ENCODE results near the gene AUTS2. TPM values are rescaled to one million over a fixed set of nuclear protein-coding genes. Genes with fewer than 3 reads are reported as not detected.

The AUTS2 gene
- total and polyA plus RNA-seq, 10 of the 15 experiments (the other 5 are each of a cell fraction or from before 2014, with no cell fraction given): 6.4 to 55.6 (median 21.6) TPM

DNA sequence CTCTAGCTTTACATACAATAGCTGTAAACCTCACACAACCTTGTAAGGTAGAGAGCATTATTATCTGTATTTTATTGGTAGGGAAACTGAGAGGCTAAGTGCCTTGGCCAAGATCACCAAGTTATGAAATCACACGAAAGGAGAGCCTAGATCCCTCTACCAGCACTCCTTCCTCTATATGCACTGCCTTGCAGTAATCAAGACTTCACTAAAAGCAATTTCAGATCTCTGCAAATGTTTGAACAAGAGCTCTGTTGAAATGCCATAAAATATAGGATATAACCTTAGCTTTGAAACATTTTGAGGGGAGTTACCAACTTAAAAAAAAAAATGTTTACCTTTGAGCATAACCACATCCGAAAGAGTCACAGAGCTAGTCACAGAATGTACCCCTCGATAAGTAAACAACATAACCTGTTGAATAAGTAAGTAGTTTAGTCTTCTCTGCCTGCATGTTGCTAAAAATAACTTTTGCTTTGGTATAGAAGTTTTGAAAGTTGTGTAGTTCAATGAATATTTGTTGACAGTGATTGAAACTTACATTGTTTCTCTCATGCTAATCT is 709.4 kb downstream of the AUTS2 start:
- CTCF ChIA-PET: interaction anchor here (1.4 to 1.9 kb wide), 2 partner anchors 12 to 75 kb away, joined by 3 to 12 read pairs; no protein-coding TSS in a partner anchor
- no peak for DNase-seq (ENCODE audit: low read depth, low spot score)
- RAD21 ChIA-PET (ENCODE audit: unreplicated experiment): no interaction called here
- Histone ChIP-seq H3K27me3 (replicated peaks in 1 of 2; ENCODE audit: control insufficient read depth in 2 of 2, insufficient read depth in 2 of 2, low read length in 1 of 2) (no peaks in the 10 kb centered on the region), H3K4me3 (no peak overlapping the region), H3K79me2 (ENCODE audit: control insufficient read depth, insufficient read depth, low read length) (no peaks in the 10 kb centered on the region), H3K4me2 (ENCODE audit: control insufficient read depth, insufficient read depth) (no peak overlapping the region), H3K9me3 (replicated peaks; ENCODE audit: control insufficient read depth, insufficient read depth, low read length) (no peaks in the 10 kb centered on the region), H4K20me1 (ENCODE audit: control insufficient read depth, insufficient read depth) (no peaks in the 10 kb centered on the region), H3K9ac (ENCODE audit: control insufficient read depth, insufficient read depth, low read length) (no peak overlapping the region), H2AFZ (ENCODE audit: control insufficient read depth, low read depth, low read length) (no peak overlapping the region), H3K27ac (ENCODE audit: control insufficient read depth, insufficient read depth) (no peak overlapping the region), H3K36me3 (ENCODE audit: control insufficient read depth in 2 of 2, insufficient read depth in 2 of 2, low read length in 1 of 2) (no peaks in the 10 kb centered on the region; a peak in 1 of 4 replicates), H3K4me1 (ENCODE audit: control insufficient read depth, insufficient read depth, low read length) (no peaks in the 10 kb centered on the region)
- no TSS peak for BruUV-seq (replicated peaks)
- in situ Hi-C loops (cut with MboI): no loop called here
- no peak for ATAC-seq
- no peak for FAIRE-seq
- POLR2A ChIA-PET: no interaction called here
- intact Hi-C loops (cut with micrococcal nuclease; ENCODE audit: unreplicated experiment): no loop called here
- SMC1A ChIA-PET (ENCODE audit: uncharacterized antibody, unreplicated experiment): interaction anchor here (0.9 to 2.2 kb wide), 5 partner anchors 10 to 391 kb away, joined by 3 to 7 read pairs (median 3); no protein-coding TSS in a partner anchor
- WGBS (ENCODE audit: insufficient coverage, insufficient replicate concordance, low lambda C conversion rate, missing lambda C conversion rate): 28% methylated on average over 3 of the region's 3 CpGs
- no peak for TF ChIP-seq STAT3 (IDR thresholded peaks at IDR 0.05; ENCODE audit: low read depth, low read length)
- TF ChIP-seq, protein P1, sequence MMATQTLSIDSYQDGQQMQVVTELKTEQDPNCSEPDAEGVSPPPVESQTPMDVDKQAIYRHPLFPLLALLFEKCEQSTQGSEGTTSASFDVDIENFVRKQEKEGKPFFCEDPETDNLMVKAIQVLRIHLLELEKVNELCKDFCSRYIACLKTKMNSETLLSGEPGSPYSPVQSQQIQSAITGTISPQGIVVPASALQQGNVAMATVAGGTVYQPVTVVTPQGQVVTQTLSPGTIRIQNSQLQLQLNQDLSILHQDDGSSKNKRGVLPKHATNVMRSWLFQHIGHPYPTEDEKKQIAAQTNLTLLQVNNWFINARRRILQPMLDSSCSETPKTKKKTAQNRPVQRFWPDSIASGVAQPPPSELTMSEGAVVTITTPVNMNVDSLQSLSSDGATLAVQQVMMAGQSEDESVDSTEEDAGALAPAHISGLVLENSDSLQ (IDR thresholded peaks at IDR 0.05): no peak
- TF ChIP-seq, protein P2, sequence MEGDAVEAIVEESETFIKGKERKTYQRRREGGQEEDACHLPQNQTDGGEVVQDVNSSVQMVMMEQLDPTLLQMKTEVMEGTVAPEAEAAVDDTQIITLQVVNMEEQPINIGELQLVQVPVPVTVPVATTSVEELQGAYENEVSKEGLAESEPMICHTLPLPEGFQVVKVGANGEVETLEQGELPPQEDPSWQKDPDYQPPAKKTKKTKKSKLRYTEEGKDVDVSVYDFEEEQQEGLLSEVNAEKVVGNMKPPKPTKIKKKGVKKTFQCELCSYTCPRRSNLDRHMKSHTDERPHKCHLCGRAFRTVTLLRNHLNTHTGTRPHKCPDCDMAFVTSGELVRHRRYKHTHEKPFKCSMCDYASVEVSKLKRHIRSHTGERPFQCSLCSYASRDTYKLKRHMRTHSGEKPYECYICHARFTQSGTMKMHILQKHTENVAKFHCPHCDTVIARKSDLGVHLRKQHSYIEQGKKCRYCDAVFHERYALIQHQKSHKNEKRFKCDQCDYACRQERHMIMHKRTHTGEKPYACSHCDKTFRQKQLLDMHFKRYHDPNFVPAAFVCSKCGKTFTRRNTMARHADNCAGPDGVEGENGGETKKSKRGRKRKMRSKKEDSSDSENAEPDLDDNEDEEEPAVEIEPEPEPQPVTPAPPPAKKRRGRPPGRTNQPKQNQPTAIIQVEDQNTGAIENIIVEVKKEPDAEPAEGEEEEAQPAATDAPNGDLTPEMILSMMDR (IDR thresholded peaks at IDR 0.05 in 2 of 3, conservative IDR thresholded peaks at IDR 0.05 in 1 of 3; ENCODE audit: control insufficient read depth in 2 of 3, extremely low read depth in 1 of 3, insufficient read depth in 1 of 3, low read depth in 3 of 3, low read length in 3 of 3): no peak
- TF ChIP-seq EZH2 (IDR thresholded peaks at IDR 0.05; ENCODE audit: borderline replicate concordance, control insufficient read depth, low read depth, low read length): no peak
- TF ChIP-seq, protein P3, sequence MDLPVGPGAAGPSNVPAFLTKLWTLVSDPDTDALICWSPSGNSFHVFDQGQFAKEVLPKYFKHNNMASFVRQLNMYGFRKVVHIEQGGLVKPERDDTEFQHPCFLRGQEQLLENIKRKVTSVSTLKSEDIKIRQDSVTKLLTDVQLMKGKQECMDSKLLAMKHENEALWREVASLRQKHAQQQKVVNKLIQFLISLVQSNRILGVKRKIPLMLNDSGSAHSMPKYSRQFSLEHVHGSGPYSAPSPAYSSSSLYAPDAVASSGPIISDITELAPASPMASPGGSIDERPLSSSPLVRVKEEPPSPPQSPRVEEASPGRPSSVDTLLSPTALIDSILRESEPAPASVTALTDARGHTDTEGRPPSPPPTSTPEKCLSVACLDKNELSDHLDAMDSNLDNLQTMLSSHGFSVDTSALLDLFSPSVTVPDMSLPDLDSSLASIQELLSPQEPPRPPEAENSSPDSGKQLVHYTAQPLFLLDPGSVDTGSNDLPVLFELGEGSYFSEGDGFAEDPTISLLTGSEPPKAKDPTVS (IDR thresholded peaks at IDR 0.05; ENCODE audit: low read depth, low read length): no peak
- TF ChIP-seq, protein P4, sequence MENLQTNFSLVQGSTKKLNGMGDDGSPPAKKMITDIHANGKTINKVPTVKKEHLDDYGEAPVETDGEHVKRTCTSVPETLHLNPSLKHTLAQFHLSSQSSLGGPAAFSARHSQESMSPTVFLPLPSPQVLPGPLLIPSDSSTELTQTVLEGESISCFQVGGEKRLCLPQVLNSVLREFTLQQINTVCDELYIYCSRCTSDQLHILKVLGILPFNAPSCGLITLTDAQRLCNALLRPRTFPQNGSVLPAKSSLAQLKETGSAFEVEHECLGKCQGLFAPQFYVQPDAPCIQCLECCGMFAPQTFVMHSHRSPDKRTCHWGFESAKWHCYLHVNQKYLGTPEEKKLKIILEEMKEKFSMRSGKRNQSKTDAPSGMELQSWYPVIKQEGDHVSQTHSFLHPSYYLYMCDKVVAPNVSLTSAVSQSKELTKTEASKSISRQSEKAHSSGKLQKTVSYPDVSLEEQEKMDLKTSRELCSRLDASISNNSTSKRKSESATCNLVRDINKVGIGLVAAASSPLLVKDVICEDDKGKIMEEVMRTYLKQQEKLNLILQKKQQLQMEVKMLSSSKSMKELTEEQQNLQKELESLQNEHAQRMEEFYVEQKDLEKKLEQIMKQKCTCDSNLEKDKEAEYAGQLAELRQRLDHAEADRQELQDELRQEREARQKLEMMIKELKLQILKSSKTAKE (IDR thresholded peaks at IDR 0.05; ENCODE audit: low read depth, poor library complexity, severe bottlenecking): no peak
- no peak for TF ChIP-seq YBX1 (IDR thresholded peaks at IDR 0.05)
- TF ChIP-seq NR2F1 (conservative IDR thresholded peaks at IDR 0.05): no peak
- no peak for TF ChIP-seq FOXK2 (IDR thresholded peaks at IDR 0.05)
- TF ChIP-seq, protein P5, sequence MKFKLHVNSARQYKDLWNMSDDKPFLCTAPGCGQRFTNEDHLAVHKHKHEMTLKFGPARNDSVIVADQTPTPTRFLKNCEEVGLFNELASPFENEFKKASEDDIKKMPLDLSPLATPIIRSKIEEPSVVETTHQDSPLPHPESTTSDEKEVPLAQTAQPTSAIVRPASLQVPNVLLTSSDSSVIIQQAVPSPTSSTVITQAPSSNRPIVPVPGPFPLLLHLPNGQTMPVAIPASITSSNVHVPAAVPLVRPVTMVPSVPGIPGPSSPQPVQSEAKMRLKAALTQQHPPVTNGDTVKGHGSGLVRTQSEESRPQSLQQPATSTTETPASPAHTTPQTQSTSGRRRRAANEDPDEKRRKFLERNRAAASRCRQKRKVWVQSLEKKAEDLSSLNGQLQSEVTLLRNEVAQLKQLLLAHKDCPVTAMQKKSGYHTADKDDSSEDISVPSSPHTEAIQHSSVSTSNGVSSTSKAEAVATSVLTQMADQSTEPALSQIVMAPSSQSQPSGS (IDR thresholded peaks at IDR 0.05; ENCODE audit: low read length): no peak
- no peak for TF ChIP-seq HCFC1 (IDR thresholded peaks at IDR 0.05; ENCODE audit: low read length)
- TF ChIP-seq POLR2AphosphoS5 (IDR thresholded peaks at IDR 0.05; ENCODE audit: low read length): no peak
- no peak for TF ChIP-seq ESRRA (IDR thresholded peaks at IDR 0.05; ENCODE audit: low read length)
- no peak for TF ChIP-seq EGR1 (IDR thresholded peaks at IDR 0.05; ENCODE audit: borderline replicate concordance in 1 of 2, low read depth in 2 of 2, low read length in 2 of 2)
- TF ChIP-seq POU2F2 (IDR thresholded peaks at IDR 0.05; ENCODE audit: borderline replicate concordance, low read depth, low read length): no peak

Measured in GM12878 (cell line).